Measurements from ENCODE around the gene IFITM5. TPM values are rescaled to one million over a fixed set of nuclear protein-coding genes. Genes with fewer than 3 reads are reported as not detected.
"Not testable (repeated sequence)": the region's sequence is repeated elsewhere in the genome, so short reads cannot be mapped to it uniquely, and the experiment has no call there.

Gene IFITM5
- polyA plus RNA-seq, 1 donor from 2014 or later = not detected

- no peak overlapping the region for H3K9ac ChIP-seq (ENCODE audit: low read length)
- no peaks in the 10 kb centered on the region for H3F3A ChIP-seq (ENCODE audit: insufficient read depth, low read length, poor library complexity, severe bottlenecking)
- H3K27me3 ChIP-seq (ENCODE audit: insufficient read depth, low read depth, low read length) = no peaks in the 10 kb centered on the region
- H4K20me1 ChIP-seq (ENCODE audit: insufficient read depth) = no peaks in the 10 kb centered on the region
- H3K4me3 ChIP-seq (ENCODE audit: low read length) = no peak overlapping the region
- H3K27ac ChIP-seq (ENCODE audit: low read length) = no peak overlapping the region
- TF ChIP-seq MXI1 (conservative IDR thresholded peaks at IDR 0.05; ENCODE audit: poor library complexity, severe bottlenecking) (no peak), SMC3 (conservative IDR thresholded peaks at IDR 0.05; ENCODE audit: poor library complexity) (no peak), RAD21 (conservative IDR thresholded peaks at IDR 0.05) (no peak), TAF1 (IDR thresholded peaks at IDR 0.05; ENCODE audit: low read depth) (no peak), CTCF (IDR thresholded peaks at IDR 0.05; ENCODE audit: poor library complexity, severe bottlenecking) (no peak)
- H3K9me2 ChIP-seq (ENCODE audit: insufficient read depth, low read length) = no peaks in the 10 kb centered on the region
- H3K9me3 ChIP-seq (ENCODE audit: low read length) = no peaks in the 10 kb centered on the region
- H3K36me3 ChIP-seq (ENCODE audit: insufficient read depth, low read length) = no peaks in the 10 kb centered on the region
- no peaks in the 10 kb centered on the region for H3K79me2 ChIP-seq (replicated peaks; ENCODE audit: insufficient read depth, low read length)
- no peak overlapping the region for H3K4me2 ChIP-seq (ENCODE audit: low read length)
- H2AFZ ChIP-seq (ENCODE audit: low read depth, low read length) = no peak overlapping the region
These were observed 30.5 kb upstream of the IFITM5 start for GRCh38 chr11:329886-330253.

- not testable (repeated sequence) for H3K27ac ChIP-seq (ENCODE audit: low read length); H3K4me2 ChIP-seq (ENCODE audit: low read length); H3K79me2 ChIP-seq (replicated peaks; ENCODE audit: insufficient read depth, low read length)
These were observed 29.3 kb upstream of the IFITM5 start for GRCh38 chr11:328516-329100.

GRCh38 chr11:328012-328411, 28.7 kb upstream of the IFITM5 start:
- Histone ChIP-seq H3K4me3 (ENCODE audit: low read length) (no peak overlapping the region), H3K27ac (ENCODE audit: low read length) (no peak overlapping the region), H2AFZ (ENCODE audit: low read depth, low read length) (no peak overlapping the region), H3K79me2 (replicated peaks; ENCODE audit: insufficient read depth, low read length) (no peaks in the 10 kb centered on the region), H3K4me2 (ENCODE audit: low read length) (no peak overlapping the region), H3K9ac (ENCODE audit: low read length) (no peak overlapping the region), H3K9me2 (ENCODE audit: insufficient read depth, low read length) (no peaks in the 10 kb centered on the region), H3F3A (ENCODE audit: insufficient read depth, low read length, poor library complexity, severe bottlenecking) (no peaks in the 10 kb centered on the region), H3K27me3 (ENCODE audit: insufficient read depth, low read depth, low read length) (no peaks in the 10 kb centered on the region), H3K36me3 (ENCODE audit: insufficient read depth, low read length) (no peaks in the 10 kb centered on the region), H4K20me1 (ENCODE audit: insufficient read depth) (no peaks in the 10 kb centered on the region), H3K9me3 (ENCODE audit: low read length) (no peaks in the 10 kb centered on the region)
- no peak for TF ChIP-seq EP300 (conservative IDR thresholded peaks at IDR 0.05; ENCODE audit: poor library complexity, severe bottlenecking)
- TF ChIP-seq RAD21 (conservative IDR thresholded peaks at IDR 0.05) = no peak
- TF ChIP-seq EZH2 (IDR thresholded peaks at IDR 0.05; ENCODE audit: borderline replicate concordance, insufficient read depth, low read length, poor library complexity, severe bottlenecking) = no peak
- TF ChIP-seq SMC3 (conservative IDR thresholded peaks at IDR 0.05; ENCODE audit: poor library complexity) = no peak
- no peak for TF ChIP-seq POLR2AphosphoS5 (IDR thresholded peaks at IDR 0.05)
- no peak for TF ChIP-seq CTCF (IDR thresholded peaks at IDR 0.05; ENCODE audit: poor library complexity, severe bottlenecking)
- TF ChIP-seq REST (IDR thresholded peaks at IDR 0.05; ENCODE audit: borderline replicate concordance) = no peak
- TF ChIP-seq MXI1 (conservative IDR thresholded peaks at IDR 0.05; ENCODE audit: poor library complexity, severe bottlenecking) = no peak
- no peak for TF ChIP-seq TAF1 (IDR thresholded peaks at IDR 0.05; ENCODE audit: low read depth)

More at GRCh38 chr11:328516-329100, 29.3 kb upstream of the IFITM5 start:
- H2AFZ ChIP-seq (ENCODE audit: low read depth, low read length); H3K9me3 ChIP-seq (ENCODE audit: low read length); H3K9me2 ChIP-seq (ENCODE audit: insufficient read depth, low read length); H4K20me1 ChIP-seq (ENCODE audit: insufficient read depth); H3K9ac ChIP-seq (ENCODE audit: low read length); H3K36me3 ChIP-seq (ENCODE audit: insufficient read depth, low read length); H3F3A ChIP-seq (ENCODE audit: insufficient read depth, low read length, poor library complexity, severe bottlenecking); H3K4me3 ChIP-seq (ENCODE audit: low read length); H3K27me3 ChIP-seq (ENCODE audit: insufficient read depth, low read depth, low read length): not testable (repeated sequence)
